ENCODE data around the gene HECTD3.

Gene HECTD3

GRCh38 chr1:45010855-45011811, at the start of gene HECTD3:
Gene HECTD3 (minus strand): TSS chr1:45011324. CDS start chr1:45011257, 67 bp downstream.
- peaks cover 28% of the 10 kb centered on the region for H3K4me1 Mint-ChIP-seq (ENCODE audit: low read depth)
- H3K27me3 Mint-ChIP-seq (ENCODE audit: low read depth): no peaks in the 10 kb centered on the region
- peaks cover 23% of the 10 kb centered on the region for H3K36me3 Mint-ChIP-seq (ENCODE audit: low read depth)
- no peaks in the 10 kb centered on the region for H3K9me3 Mint-ChIP-seq
- peak; percentile 74 for DNase-seq (ENCODE audit: low spot score)
- peak within 1 kb of the TSS; percentile 93 for H3K4me3 Mint-ChIP-seq
- peak within 1 kb of the TSS; percentile 92 for H3K27ac Mint-ChIP-seq

DNA sequence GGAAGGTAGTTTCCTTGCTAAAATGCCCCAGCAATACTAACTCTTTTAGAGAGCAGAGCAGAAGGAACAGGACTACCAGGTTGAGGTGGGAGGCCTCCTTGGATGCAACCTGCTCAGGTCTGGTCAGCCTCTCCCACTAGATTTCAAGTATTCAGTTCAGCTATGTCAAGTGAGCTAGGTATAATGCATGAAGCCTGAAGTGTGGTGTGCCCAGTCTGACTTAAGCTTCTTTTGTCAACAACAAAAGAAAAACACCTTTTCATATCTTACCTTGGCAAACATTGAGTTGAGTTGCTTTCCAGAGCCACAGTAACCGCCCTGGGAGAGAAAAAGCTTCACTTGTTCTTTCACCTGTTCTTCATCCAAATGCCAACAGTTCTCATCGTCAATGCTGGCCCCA, 48.7 kb upstream of the HECTD3 start:
- DNase-seq (ENCODE audit: low spot score): no peak
- no peaks in the 10 kb centered on the region for H3K4me1 Mint-ChIP-seq (ENCODE audit: low read depth)
- no peak overlapping the region for H3K4me3 Mint-ChIP-seq
- H3K9me3 Mint-ChIP-seq: no peaks in the 10 kb centered on the region
- no peak overlapping the region for H3K27ac Mint-ChIP-seq
- H3K27me3 Mint-ChIP-seq (ENCODE audit: low read depth): peaks cover 17% of the 10 kb centered on the region
- H3K36me3 Mint-ChIP-seq (ENCODE audit: low read depth): no peaks in the 10 kb centered on the region

DNA sequence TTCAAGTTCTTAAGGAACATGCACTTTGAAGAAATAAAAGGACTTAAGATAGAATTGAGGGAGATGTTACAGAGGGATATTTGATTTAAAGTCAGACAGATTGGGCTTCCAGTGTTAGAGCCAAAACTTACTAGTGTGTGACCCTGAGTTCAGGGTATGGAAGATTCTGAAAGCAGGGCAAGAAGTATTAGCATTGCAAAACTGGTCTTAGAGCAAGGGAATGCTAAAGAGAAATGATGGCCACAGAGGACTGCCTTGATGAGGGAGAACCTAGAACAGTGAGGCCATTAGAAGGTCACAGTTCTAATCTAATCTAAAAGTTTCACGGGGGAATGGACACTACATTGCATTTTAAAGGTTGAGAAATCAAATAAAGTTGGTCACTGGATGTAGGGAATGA, 46.4 kb upstream of the HECTD3 start:
- no peak for DNase-seq (ENCODE audit: low spot score)
- Mint-ChIP-seq H3K27me3 (ENCODE audit: low read depth) (peaks cover 15% of the 10 kb centered on the region), H3K4me1 (ENCODE audit: low read depth) (no peaks in the 10 kb centered on the region), H3K27ac (no peak overlapping the region), H3K9me3 (no peaks in the 10 kb centered on the region), H3K4me3 (no peak overlapping the region), H3K36me3 (ENCODE audit: low read depth) (no peaks in the 10 kb centered on the region)

DNA sequence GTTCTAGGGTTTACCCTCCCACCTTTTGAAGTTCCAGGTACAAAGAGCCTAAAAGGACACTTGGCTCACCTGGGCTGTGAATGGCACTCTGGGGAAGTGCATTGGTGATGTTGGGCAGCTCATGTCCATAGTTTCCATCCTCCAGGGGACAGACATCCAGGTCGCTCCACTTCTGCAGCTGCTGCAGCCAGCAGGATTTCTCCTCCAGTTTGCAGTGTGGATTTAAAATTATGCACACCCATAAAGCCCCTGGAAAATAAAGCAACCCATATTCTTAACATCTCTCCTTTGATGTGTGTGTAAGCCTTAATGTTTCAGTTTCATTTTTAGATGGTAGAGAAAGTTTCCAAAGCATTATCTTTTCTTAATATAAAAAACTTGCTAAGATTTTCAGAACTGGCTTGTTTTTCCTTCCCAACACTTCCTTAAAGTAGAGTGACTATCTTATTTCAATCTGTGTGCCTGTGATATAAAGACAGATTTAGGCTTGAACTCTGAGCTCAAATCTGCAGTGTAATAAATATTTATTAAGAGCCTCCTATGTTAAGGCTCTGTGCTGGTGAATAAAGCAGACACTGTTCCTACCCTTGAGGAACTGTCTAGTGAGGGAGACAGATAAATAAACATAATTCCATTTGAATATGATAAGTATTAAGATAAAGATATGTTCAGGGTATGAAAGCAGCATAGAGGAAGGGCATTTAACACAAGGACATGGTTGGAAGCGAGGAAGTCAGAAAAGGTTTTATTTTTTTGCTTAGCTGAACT, 40.1 kb upstream of the HECTD3 start:
- Mint-ChIP-seq H3K36me3 (ENCODE audit: low read depth) (no peaks in the 10 kb centered on the region), H3K4me1 (ENCODE audit: low read depth) (peaks cover 12% of the 10 kb centered on the region), H3K9me3 (no peaks in the 10 kb centered on the region), H3K4me3 (peak overlapping the region; percentile 56), H3K27ac (peak overlapping the region; percentile 14), H3K27me3 (ENCODE audit: low read depth) (peaks cover 12% of the 10 kb centered on the region)
- DNase-seq (ENCODE audit: low spot score): no peak

GRCh38 chr1:45047032-45047431, 35.9 kb upstream of the HECTD3 start:
- peaks cover 12% of the 10 kb centered on the region for H3K4me1 Mint-ChIP-seq (ENCODE audit: low read depth)
- no peak for DNase-seq (ENCODE audit: low spot score)
- peaks cover 5% of the 10 kb centered on the region for H3K27me3 Mint-ChIP-seq (ENCODE audit: low read depth)
- no peaks in the 10 kb centered on the region for H3K36me3 Mint-ChIP-seq (ENCODE audit: low read depth)
- H3K27ac Mint-ChIP-seq: no peak overlapping the region
- no peaks in the 10 kb centered on the region for H3K9me3 Mint-ChIP-seq
- H3K4me3 Mint-ChIP-seq: no peak overlapping the region

DNA sequence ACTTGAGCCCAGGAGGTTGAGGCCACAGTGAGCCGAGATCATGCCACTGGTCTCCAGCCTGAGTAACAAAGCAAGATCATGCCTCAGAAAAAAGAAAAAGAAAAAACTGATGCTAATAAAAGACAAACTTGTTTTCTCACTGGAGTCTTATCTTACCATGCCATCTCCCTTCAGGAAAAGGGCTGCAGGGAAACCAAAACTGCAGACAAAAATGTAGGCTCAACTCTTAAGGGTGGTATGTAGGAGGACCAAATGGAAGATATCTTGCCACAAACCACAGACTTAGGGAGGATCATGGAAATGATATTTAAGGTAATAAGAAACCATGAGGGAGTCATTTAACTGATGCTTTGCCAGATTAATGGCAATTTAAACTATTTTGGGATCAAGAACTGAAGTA, 33.8 kb upstream of the HECTD3 start:
- no peaks in the 10 kb centered on the region for H3K4me1 Mint-ChIP-seq (ENCODE audit: low read depth)
- H3K27me3 Mint-ChIP-seq (ENCODE audit: low read depth): peaks cover 5% of the 10 kb centered on the region

GRCh38 chr1:45043094-45043493, 32.0 kb upstream of the HECTD3 start:
- Mint-ChIP-seq H3K36me3 (ENCODE audit: low read depth) (no peaks in the 10 kb centered on the region), H3K27ac (no peak overlapping the region), H3K9me3 (no peaks in the 10 kb centered on the region), H3K27me3 (ENCODE audit: low read depth) (peaks cover 3% of the 10 kb centered on the region), H3K4me1 (ENCODE audit: low read depth) (no peaks in the 10 kb centered on the region), H3K4me3 (no peak overlapping the region)
- DNase-seq (ENCODE audit: low spot score): no peak

More for the DNA sequence above, 33.8 kb upstream of the HECTD3 start:
- Mint-ChIP-seq H3K27ac (no peak overlapping the region), H3K4me3 (no peak overlapping the region), H3K36me3 (ENCODE audit: low read depth) (no peaks in the 10 kb centered on the region), H3K9me3 (no peaks in the 10 kb centered on the region)
- DNase-seq (ENCODE audit: low spot score): no peak

GRCh38 chr1:45040297-45040696, 29.2 kb upstream of the HECTD3 start:
- Mint-ChIP-seq H3K4me3 (no peak overlapping the region), H3K9me3 (no peaks in the 10 kb centered on the region), H3K27me3 (ENCODE audit: low read depth) (peaks cover 4% of the 10 kb centered on the region), H3K36me3 (ENCODE audit: low read depth) (no peaks in the 10 kb centered on the region), H3K27ac (no peak overlapping the region), H3K4me1 (ENCODE audit: low read depth) (peaks cover 5% of the 10 kb centered on the region)
- DNase-seq (ENCODE audit: low spot score): no peak

DNA sequence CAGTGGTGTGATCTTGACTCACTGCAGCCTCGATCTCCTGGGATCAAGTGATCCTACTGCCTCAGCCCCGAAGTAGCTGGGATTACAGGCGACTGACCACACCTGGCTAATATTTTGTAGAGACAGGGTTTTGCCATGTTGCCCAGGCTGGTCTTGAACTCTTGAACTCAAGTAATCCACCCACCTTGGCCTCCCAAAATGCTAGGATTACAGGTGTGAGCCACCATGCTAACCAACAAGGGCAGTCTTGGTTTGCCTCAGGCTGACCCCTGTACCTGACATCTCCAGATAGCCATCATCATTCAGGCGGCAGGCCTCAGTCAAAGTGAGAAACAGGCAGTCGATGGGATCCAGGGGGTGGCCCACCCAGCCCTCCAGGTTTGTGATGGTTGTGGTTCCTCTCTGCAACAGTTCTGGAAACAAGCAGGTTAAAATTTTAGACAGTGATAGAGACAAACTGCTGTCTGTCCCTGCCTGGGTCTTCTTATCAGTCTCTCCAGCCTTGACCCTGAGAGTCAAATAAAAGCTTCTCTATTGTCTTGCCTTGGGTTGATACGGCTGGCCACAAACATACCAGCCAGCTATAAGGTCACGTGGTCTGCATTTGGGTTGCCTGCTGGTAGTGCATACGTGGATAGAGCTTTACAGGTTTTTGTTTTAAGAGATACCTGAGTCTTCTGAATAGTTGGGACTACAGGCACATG, 27.7 kb upstream of the HECTD3 start:
- peaks cover 4% of the 10 kb centered on the region for H3K27me3 Mint-ChIP-seq (ENCODE audit: low read depth)

DNA sequence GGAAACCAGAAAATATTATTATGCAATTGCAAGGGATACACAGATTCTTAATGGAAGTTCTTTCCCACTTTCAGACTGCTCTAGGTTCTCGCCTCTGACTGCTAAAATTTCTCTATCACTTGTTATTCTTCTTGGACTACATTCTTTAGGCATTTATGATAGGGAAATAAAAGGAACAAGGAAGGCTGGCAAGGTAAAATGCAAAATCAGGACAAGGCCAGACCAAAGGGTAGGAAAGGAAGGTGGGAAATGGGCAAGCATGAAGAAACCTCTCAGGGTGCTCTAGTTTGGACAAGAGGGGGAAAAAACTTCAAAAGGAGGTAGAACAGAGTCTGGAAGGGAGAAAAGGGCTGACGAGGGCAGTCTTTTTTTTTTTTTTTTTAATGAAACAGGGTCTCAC, 27.1 kb upstream of the HECTD3 start:
- peaks cover 4% of the 10 kb centered on the region for H3K27me3 Mint-ChIP-seq (ENCODE audit: low read depth)
- H3K27ac Mint-ChIP-seq: no peak overlapping the region
- no peak for DNase-seq (ENCODE audit: low spot score)
- H3K4me3 Mint-ChIP-seq: no peak overlapping the region
- peaks cover 8% of the 10 kb centered on the region for H3K4me1 Mint-ChIP-seq (ENCODE audit: low read depth)
- H3K9me3 Mint-ChIP-seq: no peaks in the 10 kb centered on the region
- H3K36me3 Mint-ChIP-seq (ENCODE audit: low read depth): no peaks in the 10 kb centered on the region

More for the DNA sequence above, 27.7 kb upstream of the HECTD3 start:
- no peak for DNase-seq (ENCODE audit: low spot score)
- Mint-ChIP-seq H3K9me3 (no peaks in the 10 kb centered on the region), H3K27ac (no peak overlapping the region), H3K36me3 (ENCODE audit: low read depth) (no peaks in the 10 kb centered on the region), H3K4me3 (no peak overlapping the region), H3K4me1 (ENCODE audit: low read depth) (peaks cover 5% of the 10 kb centered on the region)

- peak; percentile 40 for DNase-seq (ENCODE audit: low spot score)
- Mint-ChIP-seq H3K4me1 (ENCODE audit: low read depth) (peaks cover 12% of the 10 kb centered on the region), H3K27me3 (ENCODE audit: low read depth) (peaks cover 7% of the 10 kb centered on the region), H3K9me3 (no peaks in the 10 kb centered on the region), H3K36me3 (ENCODE audit: low read depth) (no peaks in the 10 kb centered on the region), H3K27ac (no peak overlapping the region), H3K4me3 (no peak overlapping the region)
Measured at GRCh38 chr1:45037456-45037855, 26.3 kb upstream of the HECTD3 start.

- Mint-ChIP-seq H3K27ac (no peak overlapping the region), H3K27me3 (ENCODE audit: low read depth) (peaks cover 11% of the 10 kb centered on the region)
Measured at GRCh38 chr1:45035631-45036301, 24.6 kb upstream of the HECTD3 start.

DNA sequence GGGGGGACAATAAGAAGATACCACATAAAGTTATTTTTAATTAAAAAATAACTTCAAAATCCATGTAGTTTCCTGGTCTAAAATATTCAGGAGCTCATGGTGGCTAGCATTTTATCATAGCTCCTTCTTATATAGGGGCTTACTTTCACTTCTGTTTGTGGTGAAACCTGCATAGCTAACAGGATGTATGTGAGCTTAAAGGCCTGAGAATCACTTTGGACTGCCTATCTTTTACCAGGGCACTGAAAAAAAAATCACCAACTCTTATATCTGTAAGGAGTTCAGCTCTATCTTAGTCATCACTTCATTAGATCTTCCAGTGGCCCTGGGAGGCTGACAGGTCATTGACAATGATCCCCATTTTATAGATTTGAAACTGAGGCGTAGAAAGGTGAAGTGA, 22.2 kb upstream of the HECTD3 start:
- H3K27ac Mint-ChIP-seq: no peak overlapping the region
- peaks cover 12% of the 10 kb centered on the region for H3K4me1 Mint-ChIP-seq (ENCODE audit: low read depth)
- H3K4me3 Mint-ChIP-seq: no peak overlapping the region
- peaks cover 27% of the 10 kb centered on the region for H3K27me3 Mint-ChIP-seq (ENCODE audit: low read depth)
- no peaks in the 10 kb centered on the region for H3K9me3 Mint-ChIP-seq
- no peak for DNase-seq (ENCODE audit: low spot score)
- H3K36me3 Mint-ChIP-seq (ENCODE audit: low read depth): no peaks in the 10 kb centered on the region

More at GRCh38 chr1:45035631-45036301, 24.6 kb upstream of the HECTD3 start:
- Mint-ChIP-seq H3K4me1 (ENCODE audit: low read depth) (peaks cover 12% of the 10 kb centered on the region), H3K4me3 (no peak overlapping the region), H3K9me3 (no peaks in the 10 kb centered on the region), H3K36me3 (ENCODE audit: low read depth) (no peaks in the 10 kb centered on the region)
- no peak for DNase-seq (ENCODE audit: low spot score)

Data from T-helper 2 cell treated with Interferon-gamma antibody and Interleukin-4, amounts not matched to agents 5 μg/mL and 100 μg/mL, for 36 hours (primary cell).